T47D (cell line): ENCODE data around the gene CACNB1.

Experiments used
- DNase-seq, 2 experiments: peaks; one replicate each; pipeline versions ENCODE4 v3.0.0 to v3.0.0-alpha.2; 2011 to 2012; ENCODE audit warnings: low read depth in 1 of 2, low spot score in 1 of 2
- JUND ChIP-seq: IDR thresholded peaks from 2 replicates; pipeline ENCODE4 v1.6.1; 2012; ENCODE audit warnings: low read depth
- in situ Hi-C: cut with HindIII; loops from 2 replicates; pipeline ENCODE4 v1.10.0; 2016; ENCODE audit warnings: low sequenced_read_pairs, low pct_unique_long_range_greater_than_20kb

The CACNB1 gene

DNA sequence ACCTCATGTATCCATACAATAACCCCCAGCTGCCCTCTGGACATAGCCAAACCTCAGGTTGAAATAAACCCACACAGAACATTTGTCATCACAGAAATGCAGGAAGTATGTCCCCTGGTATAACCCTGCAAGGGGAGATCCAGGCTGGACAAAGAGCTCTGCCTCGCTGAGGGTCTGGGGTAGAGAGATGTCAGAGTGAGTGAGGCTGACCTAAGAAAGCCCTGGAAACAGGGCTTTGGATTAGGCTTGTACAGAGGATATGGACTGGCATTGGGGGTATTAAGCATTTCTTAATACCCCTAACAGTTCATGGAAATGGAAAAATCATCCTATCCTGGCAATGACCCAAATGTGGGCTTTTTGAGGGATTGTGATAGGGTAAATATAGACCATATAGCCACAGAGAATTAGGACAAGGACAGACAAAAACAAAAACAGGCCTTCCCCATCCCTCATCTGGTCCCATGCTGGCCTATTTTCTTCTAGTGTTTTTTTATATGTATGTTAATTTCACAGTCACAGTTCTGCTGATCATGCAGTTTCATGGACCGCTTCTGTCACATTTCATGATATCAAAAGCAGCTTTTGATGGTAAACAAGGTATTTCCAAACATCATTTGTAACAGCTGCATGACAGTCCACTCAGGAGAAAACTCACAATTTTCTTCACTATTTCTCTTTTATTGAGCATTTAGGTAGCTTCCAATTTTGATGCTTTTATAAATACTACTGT lies 72.2 kb downstream of the CACNB1 start:
- TF ChIP-seq JUND: no peak

DNA sequence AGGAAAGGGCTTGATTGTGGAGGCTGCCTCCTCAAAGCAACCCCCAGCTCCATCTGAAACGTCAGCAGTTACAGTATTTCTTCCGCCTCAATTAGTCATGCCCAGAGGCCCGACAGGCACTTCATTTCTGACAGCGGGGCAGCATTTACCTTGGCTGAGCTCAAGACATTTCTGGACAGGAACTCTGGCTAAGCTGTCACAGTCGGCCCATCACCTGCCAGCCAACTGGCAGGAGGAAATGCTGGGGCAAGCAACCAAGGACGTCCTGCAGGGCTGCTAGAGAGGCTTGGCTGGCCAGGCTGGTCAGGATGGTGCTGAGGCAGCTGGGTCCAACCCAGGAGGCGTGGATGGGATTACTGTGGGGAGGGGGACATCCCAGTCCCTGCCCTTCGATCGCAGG lies 73.8 kb downstream of the CACNB1 start:
- in situ Hi-C loops: no loop called here
- peak in 1 of 2 experiments; percentile 36 for DNase-seq
- TF ChIP-seq JUND: no peak

More for the DNA sequence above, 72.2 kb downstream of the CACNB1 start:
- no peak for DNase-seq
- in situ Hi-C loops: no loop called here
